Ectodermal cell (in vitro differentiated cells): ENCODE results near the gene PDLIM7.

ENCODE experiments used
- H3K27ac ChIP-seq: 2 replicates; pipeline ENCODE4 v1.7.0; 2013; ENCODE audit warnings: mild to moderate bottlenecking, low read depth, low read length; ENCODE audit not compliant: insufficient read depth, poor library complexity, severe bottlenecking
- H3K27me3 ChIP-seq: 2 replicates; pipeline ENCODE4 v1.7.0; 2013; ENCODE audit warnings: mild to moderate bottlenecking, low read length; ENCODE audit not compliant: insufficient read depth, control insufficient read depth, poor library complexity, severe bottlenecking
- H3K36me3 ChIP-seq: one replicate; pipeline ENCODE4 v1.7.0; 2013; ENCODE audit warnings: low read length; ENCODE audit not compliant: control insufficient read depth, insufficient read depth
- H3K4me1 ChIP-seq: one replicate; pipeline ENCODE4 v1.7.0; 2013; ENCODE audit warnings: low read length; ENCODE audit not compliant: control insufficient read depth, insufficient read depth
- H3K4me3 ChIP-seq: 2 replicates; pipeline ENCODE4 v1.7.0; 2013; ENCODE audit warnings: low read depth, low read length, control low read depth; ENCODE audit not compliant: insufficient read depth
- H3K9me3 ChIP-seq: 2 replicates; pipeline ENCODE4 v1.7.0; 2013; ENCODE audit warnings: mild to moderate bottlenecking, low read length, moderate library complexity; ENCODE audit not compliant: control insufficient read depth
- WGBS, 2 experiments: methylation state at CpG; one replicate each; pipeline ENCODE4 v1.1.7; 2013; ENCODE audit warnings: missing lambda C conversion rate in 2 of 2; 5-methylcytosine and 5-hydroxymethylcytosine counted together

PDLIM7 gene

GRCh38 chr5:177483994-177484901, 13.2 kb downstream of the PDLIM7 start:
- Histone ChIP-seq H3K9me3 (no peaks in the 10 kb centered on the region), H3K4me1 (no peaks in the 10 kb centered on the region), H3K36me3 (peaks cover 40% of the 10 kb centered on the region), H3K4me3 (no peak overlapping the region), H3K27ac (no peak overlapping the region), H3K27me3 (no peaks in the 10 kb centered on the region)
- WGBS, 2 experiments = 95% methylated on average over 22 of the region's 22 CpGs

GRCh38 chr5:177483042-177483441, 14.4 kb downstream of the PDLIM7 start:
- Histone ChIP-seq H3K27me3 (no peaks in the 10 kb centered on the region), H3K4me3 (no peak overlapping the region), H3K4me1 (no peaks in the 10 kb centered on the region), H3K36me3 (peaks cover 29% of the 10 kb centered on the region), H3K9me3 (no peaks in the 10 kb centered on the region), H3K27ac (no peak overlapping the region)
- WGBS, 2 experiments = 96 to 97% methylated on average over 9 of the region's 9 CpGs

- WGBS, 2 experiments = 91 to 94% methylated on average over 10 of the region's 10 CpGs
- Histone ChIP-seq H3K4me3 (no peak overlapping the region), H3K36me3 (peaks cover 22% of the 10 kb centered on the region), H3K9me3 (no peaks in the 10 kb centered on the region), H3K27ac (no peak overlapping the region), H3K27me3 (no peaks in the 10 kb centered on the region), H3K4me1 (no peaks in the 10 kb centered on the region)
Observed at GRCh38 chr5:177482359-177482795, 15.0 kb downstream of the PDLIM7 start.

GRCh38 chr5:177479774-177480173, 17.6 kb downstream of the PDLIM7 start:
- H3K4me3 ChIP-seq = no peak overlapping the region
- H3K9me3 ChIP-seq = no peaks in the 10 kb centered on the region
- peaks cover 10% of the 10 kb centered on the region for H3K36me3 ChIP-seq
- peak overlapping the region; percentile 67 for H3K27ac ChIP-seq
- peaks cover 4% of the 10 kb centered on the region for H3K4me1 ChIP-seq
- no peaks in the 10 kb centered on the region for H3K27me3 ChIP-seq
- 92 to 94% methylated on average over 14 of the region's 14 CpGs for whole genome bisulfite sequencing, 2 experiments

- peaks cover 9% of the 10 kb centered on the region for H3K4me1 ChIP-seq
- WGBS, 2 experiments = 87 to 89% methylated on average over 18 of the region's 18 CpGs
- no peak overlapping the region for H3K27ac ChIP-seq
- no peaks in the 10 kb centered on the region for H3K9me3 ChIP-seq
- H3K4me3 ChIP-seq = no peak overlapping the region
- H3K27me3 ChIP-seq = no peaks in the 10 kb centered on the region
- H3K36me3 ChIP-seq = peaks cover 6% of the 10 kb centered on the region
Observed at GRCh38 chr5:177478711-177479646, 18.4 kb downstream of the PDLIM7 start.

GRCh38 chr5:177477701-177478477, 19.5 kb downstream of the PDLIM7 start:
- 93 to 95% methylated on average over 13 of the region's 13 CpGs for WGBS, 2 experiments
- Histone ChIP-seq H3K9me3 (no peaks in the 10 kb centered on the region), H3K4me1 (peaks cover 12% of the 10 kb centered on the region)

GRCh38 chr5:177476531-177477233, 20.7 kb downstream of the PDLIM7 start:
- H3K4me1 ChIP-seq = peaks cover 17% of the 10 kb centered on the region
- no peaks in the 10 kb centered on the region for H3K36me3 ChIP-seq
- 85 to 91% methylated on average over 18 of the region's 18 CpGs for WGBS, 2 experiments
- no peaks in the 10 kb centered on the region for H3K9me3 ChIP-seq
- H3K27ac ChIP-seq = no peak overlapping the region
- no peak overlapping the region for H3K4me3 ChIP-seq
- no peaks in the 10 kb centered on the region for H3K27me3 ChIP-seq

More at GRCh38 chr5:177477701-177478477, 19.5 kb downstream of the PDLIM7 start:
- no peaks in the 10 kb centered on the region for H3K27me3 ChIP-seq
- no peak overlapping the region for H3K4me3 ChIP-seq
- H3K36me3 ChIP-seq = no peaks in the 10 kb centered on the region
- no peak overlapping the region for H3K27ac ChIP-seq

- Histone ChIP-seq H3K9me3 (no peaks in the 10 kb centered on the region), H3K4me1 (peaks cover 25% of the 10 kb centered on the region), H3K4me3 (no peak overlapping the region), H3K36me3 (no peaks in the 10 kb centered on the region), H3K27ac (no peak overlapping the region), H3K27me3 (no peaks in the 10 kb centered on the region)
- WGBS, 2 experiments = 77 to 80% methylated on average over 10 to 11 of the region's 11 CpGs
Observed at GRCh38 chr5:177475563-177476427, 21.6 kb downstream of the PDLIM7 start.
